Stimulated activated naive CD8-positive, alpha-beta T cell treated with anti-CD3 and anti-CD28 coated beads, Interleukin-15, amount 100 ng/mL, for 72 hours (primary cell): Measurements from ENCODE around the gene GRIN3B.
A peak's percentile ranks its signal among the peaks of the same experiment; 100 is the strongest.
"Not testable (repeated sequence)": the region's sequence is repeated elsewhere in the genome, so short reads cannot be mapped to it uniquely, and the experiment has no call there.

Experiments
- ATAC-seq: fragments of 150-1000 bp; cut with Tn5 transposase; 2 replicates; pipeline ENCODE4 v1.10.0; 2021; ENCODE audit warnings: mild to moderate bottlenecking, moderate library complexity
- DNase-seq, 2 donors: peaks; one replicate each; pipeline ENCODE4 v3.0.0; 2021 to 2022
- H3K27ac Mint-ChIP-seq, 2 donors: one replicate each; pipeline ENCODE4 v1.8.0; 2022; ENCODE audit warnings: mild to moderate bottlenecking in 2 of 2, mixed read lengths in 2 of 2, moderate library complexity in 2 of 2
- H3K27me3 Mint-ChIP-seq: one replicate; pipeline ENCODE4 v1.8.0; 2022; ENCODE audit warnings: mixed read lengths
- H3K4me1 Mint-ChIP-seq: one replicate; pipeline ENCODE4 v1.8.0; 2022; ENCODE audit warnings: mild to moderate bottlenecking, mixed read lengths
- H3K4me3 Mint-ChIP-seq, 2 donors: one replicate each; pipeline ENCODE4 v1.8.0; 2022; ENCODE audit warnings: mild to moderate bottlenecking in 2 of 2, mixed read lengths in 2 of 2, moderate library complexity in 1 of 2
- H3K9me3 Mint-ChIP-seq, 2 donors: one replicate each; pipeline ENCODE4 v1.8.0; 2022; ENCODE audit warnings: mixed read lengths in 2 of 2

The GRIN3B gene

GRCh38 chr19:1017115-1017905, 17.1 kb downstream of the GRIN3B start:
- no peaks in the 10 kb centered on the region for H3K9me3 Mint-ChIP-seq
- H3K27ac Mint-ChIP-seq, result peak overlapping the region; percentile 86 to 98
- DNase-seq (no peak), ATAC-seq (no peak)
- peaks cover 65% of the 10 kb centered on the region for H3K4me1 Mint-ChIP-seq
- no peaks in the 10 kb centered on the region for H3K27me3 Mint-ChIP-seq
- peak overlapping the region; percentile 42 to 67 for H3K4me3 Mint-ChIP-seq

- Mint-ChIP-seq H3K27me3 (no peaks in the 10 kb centered on the region), H3K4me3 (peak overlapping the region in 1 of 2 donors; percentile 67), H3K9me3 (no peaks in the 10 kb centered on the region), H3K27ac (peak overlapping the region; percentile 86 to 98), H3K4me1 (peaks cover 65% of the 10 kb centered on the region)
- DNase-seq (no peak), ATAC-seq (no peak)
Observed at GRCh38 chr19:1017906-1018305, 17.7 kb downstream of the GRIN3B start.

- Mint-ChIP-seq H3K27me3 (no peaks in the 10 kb centered on the region), H3K27ac (no peak overlapping the region), H3K9me3 (no peaks in the 10 kb centered on the region), H3K4me1 (peaks cover 65% of the 10 kb centered on the region), H3K4me3 (peak overlapping the region; percentile 98)
- ATAC-seq, result no peak
- DNase-seq, result no peak
Observed at GRCh38 chr19:1018393-1018792, 18.2 kb downstream of the GRIN3B start.

GRCh38 chr19:1018932-1019615, 18.9 kb downstream of the GRIN3B start:
- Mint-ChIP-seq H3K9me3 (no peaks in the 10 kb centered on the region), H3K4me1 (peaks cover 62% of the 10 kb centered on the region), H3K4me3 (peak overlapping the region; percentile 98), H3K27ac (peak overlapping the region; percentile 72 to 88), H3K27me3 (no peaks in the 10 kb centered on the region)
- ATAC-seq (no peak), DNase-seq (no peak)

GRCh38 chr19:1019616-1019961, 19.4 kb downstream of the GRIN3B start:
- H3K27me3 Mint-ChIP-seq, result no peaks in the 10 kb centered on the region
- H3K4me1 Mint-ChIP-seq, result peaks cover 58% of the 10 kb centered on the region
- peak overlapping the region; percentile 98 for H3K4me3 Mint-ChIP-seq
- H3K9me3 Mint-ChIP-seq, result no peaks in the 10 kb centered on the region
- H3K27ac Mint-ChIP-seq, result peak overlapping the region; percentile 96 to 97
- DNase-seq (no peak), ATAC-seq (no peak)

GRCh38 chr19:1019980-1020867, 20.0 kb downstream of the GRIN3B start:
- ATAC-seq (no peak), DNase-seq (no peak)
- Mint-ChIP-seq H3K4me1 (peaks cover 58% of the 10 kb centered on the region), H3K9me3 (no peaks in the 10 kb centered on the region), H3K27ac (peak overlapping the region; percentile 96 to 97), H3K4me3 (peak overlapping the region; percentile 98), H3K27me3 (no peaks in the 10 kb centered on the region)

GRCh38 chr19:1020868-1021425, 20.7 kb downstream of the GRIN3B start, which contains the start of gene TMEM259:
TSS of gene TMEM259 (minus strand) at chr19:1021123. CDS start at chr19:1020996, 127 bp downstream.
- Mint-ChIP-seq H3K27me3 (no peaks in the 10 kb centered on the region), H3K27ac (peak within 1 kb of the TSS; percentile 99), H3K4me3 (peak within 1 kb of the TSS; percentile 98), H3K9me3 (no peaks in the 10 kb centered on the region), H3K4me1 (peaks cover 54% of the 10 kb centered on the region)
- DNase-seq (peak; percentile 98), ATAC-seq (peak; percentile 93)

- H3K4me3 Mint-ChIP-seq, DNase-seq, H3K27me3 Mint-ChIP-seq, H3K9me3 Mint-ChIP-seq, ATAC-seq, H3K27ac Mint-ChIP-seq: not testable (repeated sequence)
- peaks cover 42% of the 10 kb centered on the region for H3K4me1 Mint-ChIP-seq
Observed at GRCh38 chr19:1023883-1024188, 23.6 kb downstream of the GRIN3B start.

GRCh38 chr19:1025080-1025479, 24.9 kb downstream of the GRIN3B start:
- not testable (repeated sequence) for H3K9me3 Mint-ChIP-seq, H3K27me3 Mint-ChIP-seq, DNase-seq, ATAC-seq, H3K27ac Mint-ChIP-seq, H3K4me3 Mint-ChIP-seq
- peaks cover 40% of the 10 kb centered on the region for H3K4me1 Mint-ChIP-seq

- H3K4me3 Mint-ChIP-seq, result peak within 1 kb of the TSS; percentile 89 to 96
- no peaks in the 10 kb centered on the region for H3K9me3 Mint-ChIP-seq
- no peaks in the 10 kb centered on the region for H3K27me3 Mint-ChIP-seq
- DNase-seq, result peak; percentile 61 to 63
- ATAC-seq, result peak; percentile 55
- H3K4me1 Mint-ChIP-seq, result peaks cover 47% of the 10 kb centered on the region
- peak within 1 kb of the TSS; percentile 81 to 91 for H3K27ac Mint-ChIP-seq
Observed at GRCh38 chr19:1025960-1026782, 26.0 kb downstream of the GRIN3B start, which contains the start of gene CNN2. TSS of gene CNN2 (plus strand) at chr19:1026608. CDS start at chr19:1026662, 54 bp downstream.

GRCh38 chr19:1026783-1027649, 26.8 kb downstream of the GRIN3B start:
- H3K27me3 Mint-ChIP-seq, result no peaks in the 10 kb centered on the region
- H3K9me3 Mint-ChIP-seq, result no peaks in the 10 kb centered on the region
- ATAC-seq (peak; percentile 34), DNase-seq (peak; percentile 49 to 52)
- peaks cover 40% of the 10 kb centered on the region for H3K4me1 Mint-ChIP-seq
- peak overlapping the region; percentile 89 to 96 for H3K4me3 Mint-ChIP-seq
- H3K27ac Mint-ChIP-seq, result peak overlapping the region; percentile 81 to 91

- Mint-ChIP-seq H3K9me3 (no peaks in the 10 kb centered on the region), H3K27me3 (no peaks in the 10 kb centered on the region), H3K27ac (peak overlapping the region; percentile 72 to 93), H3K4me1 (peaks cover 46% of the 10 kb centered on the region), H3K4me3 (peak overlapping the region; percentile 89 to 96)
- peak in 1 of 2 donors; percentile 38 for DNase-seq
- peak; percentile 33 for ATAC-seq
Observed at GRCh38 chr19:1027650-1028061, 27.4 kb downstream of the GRIN3B start.

- Mint-ChIP-seq H3K4me3 (peak overlapping the region; percentile 89 to 96), H3K4me1 (peaks cover 51% of the 10 kb centered on the region), H3K27me3 (no peaks in the 10 kb centered on the region), H3K27ac (peak overlapping the region; percentile 72 to 93), H3K9me3 (no peaks in the 10 kb centered on the region)
- DNase-seq (peak; percentile 43 to 63), ATAC-seq (peak; percentile 69)
Observed at GRCh38 chr19:1028062-1028926, 28.1 kb downstream of the GRIN3B start.
